Measurements from ENCODE around the gene PBRM1.

DNA sequence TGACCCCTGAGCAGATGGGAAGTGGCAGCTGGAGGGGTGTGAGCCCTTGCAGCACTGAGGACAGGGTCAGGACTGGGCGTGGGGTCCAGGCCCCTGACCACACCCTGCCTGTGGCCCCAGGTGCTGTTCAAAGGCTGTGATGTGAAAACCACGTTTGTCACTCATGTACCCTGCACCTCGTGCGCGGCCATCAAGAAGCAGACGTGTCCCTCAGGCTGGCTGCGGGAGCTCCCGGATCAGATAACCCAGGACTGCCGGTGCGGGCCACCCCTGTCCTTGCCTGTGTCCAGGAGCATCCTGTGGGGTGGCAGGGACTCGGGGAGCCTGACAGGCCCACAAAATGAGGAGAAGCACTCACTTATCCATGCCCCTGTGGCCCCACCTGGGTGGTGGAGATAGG is 184.7 kb downstream of the PBRM1 start:
- TF ChIP-seq, protein P1, sequence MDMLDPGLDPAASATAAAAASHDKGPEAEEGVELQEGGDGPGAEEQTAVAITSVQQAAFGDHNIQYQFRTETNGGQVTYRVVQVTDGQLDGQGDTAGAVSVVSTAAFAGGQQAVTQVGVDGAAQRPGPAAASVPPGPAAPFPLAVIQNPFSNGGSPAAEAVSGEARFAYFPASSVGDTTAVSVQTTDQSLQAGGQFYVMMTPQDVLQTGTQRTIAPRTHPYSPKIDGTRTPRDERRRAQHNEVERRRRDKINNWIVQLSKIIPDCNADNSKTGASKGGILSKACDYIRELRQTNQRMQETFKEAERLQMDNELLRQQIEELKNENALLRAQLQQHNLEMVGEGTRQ (IDR thresholded peaks at IDR 0.05; ENCODE audit: low read length), result no peak
- TF ChIP-seq, protein P2, sequence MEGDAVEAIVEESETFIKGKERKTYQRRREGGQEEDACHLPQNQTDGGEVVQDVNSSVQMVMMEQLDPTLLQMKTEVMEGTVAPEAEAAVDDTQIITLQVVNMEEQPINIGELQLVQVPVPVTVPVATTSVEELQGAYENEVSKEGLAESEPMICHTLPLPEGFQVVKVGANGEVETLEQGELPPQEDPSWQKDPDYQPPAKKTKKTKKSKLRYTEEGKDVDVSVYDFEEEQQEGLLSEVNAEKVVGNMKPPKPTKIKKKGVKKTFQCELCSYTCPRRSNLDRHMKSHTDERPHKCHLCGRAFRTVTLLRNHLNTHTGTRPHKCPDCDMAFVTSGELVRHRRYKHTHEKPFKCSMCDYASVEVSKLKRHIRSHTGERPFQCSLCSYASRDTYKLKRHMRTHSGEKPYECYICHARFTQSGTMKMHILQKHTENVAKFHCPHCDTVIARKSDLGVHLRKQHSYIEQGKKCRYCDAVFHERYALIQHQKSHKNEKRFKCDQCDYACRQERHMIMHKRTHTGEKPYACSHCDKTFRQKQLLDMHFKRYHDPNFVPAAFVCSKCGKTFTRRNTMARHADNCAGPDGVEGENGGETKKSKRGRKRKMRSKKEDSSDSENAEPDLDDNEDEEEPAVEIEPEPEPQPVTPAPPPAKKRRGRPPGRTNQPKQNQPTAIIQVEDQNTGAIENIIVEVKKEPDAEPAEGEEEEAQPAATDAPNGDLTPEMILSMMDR (IDR thresholded peaks at IDR 0.05; ENCODE audit: control extremely low read depth in 1 of 3, insufficient read depth in 1 of 3, low read depth in 1 of 3, low read length in 3 of 3), result no peak
- TF ChIP-seq SP1 (IDR thresholded peaks at IDR 0.05; ENCODE audit: low read depth, low read length), result no peak
- TF ChIP-seq CEBPB (IDR thresholded peaks at IDR 0.05; ENCODE audit: low read depth, low read length), result no peak
- no peak for TF ChIP-seq CHD2 (IDR thresholded peaks at IDR 0.05; ENCODE audit: low read length)
- TF ChIP-seq ZNF274 (IDR thresholded peaks at IDR 0.05; ENCODE audit: borderline replicate concordance, extremely low read depth, low read length), result no peak
- no peak for TF ChIP-seq JUN (IDR thresholded peaks at IDR 0.05; ENCODE audit: low read depth, low read length)
- no peak for TF ChIP-seq EZH2 (IDR thresholded peaks at IDR 0.05; ENCODE audit: low read depth, low read length, severe bottlenecking)

Data from H1 (cell line).